KMS-11 (cell line): ENCODE data around the gene SPRED1.

Experiments
- H2AFZ ChIP-seq: fragments of 200-600 bp; sonication (generic); 2 replicates; pipeline ENCODE4 v1.6.1; 2016; ENCODE audit warnings: antibody characterized with exemption, mixed run types, low read depth
- H3K27ac ChIP-seq: fragments of 200-600 bp; sonication (generic); 2 replicates; pipeline ENCODE4 v1.6.1; 2016; ENCODE audit warnings: mild to moderate bottlenecking, mixed run types
- H3K27me3 ChIP-seq: fragments of 200-600 bp; sonication (generic); 2 replicates; pipeline ENCODE4 v1.6.1; 2017; ENCODE audit warnings: mild to moderate bottlenecking, low read depth, mixed run types, moderate library complexity; ENCODE audit not compliant: insufficient read depth
- H3K36me3 ChIP-seq: fragments of 200-600 bp; sonication (generic); 2 replicates; pipeline ENCODE4 v1.6.1; 2017; ENCODE audit warnings: mild to moderate bottlenecking, mixed run types; ENCODE audit not compliant: insufficient read depth
- H3K4me1 ChIP-seq: fragments of 200-600 bp; sonication (generic); 2 replicates; pipeline ENCODE4 v1.6.1; 2016; ENCODE audit warnings: mild to moderate bottlenecking, low read depth, mixed run types; ENCODE audit not compliant: poor library complexity, severe bottlenecking
- H3K4me2 ChIP-seq: fragments of 200-600 bp; sonication (generic); 2 replicates; pipeline ENCODE4 v1.7.0; 2016; ENCODE audit warnings: mild to moderate bottlenecking, mixed run types
- H3K4me3 ChIP-seq: fragments of 200-600 bp; sonication (generic); IDR thresholded peaks from 2 replicates; pipeline ENCODE4 v1.6.1; 2017; ENCODE audit warnings: low read depth, low read length, mixed read lengths; ENCODE audit not compliant: insufficient read depth
- H3K79me2 ChIP-seq: fragments of 200-600 bp; sonication (generic); 2 replicates; pipeline ENCODE4 v1.6.1; 2016; ENCODE audit warnings: low read depth, mixed run types; ENCODE audit not compliant: insufficient read depth
- H3K9ac ChIP-seq: fragments of 200-600 bp; sonication (generic); 2 replicates; pipeline ENCODE4 v1.6.1; 2016; ENCODE audit warnings: mild to moderate bottlenecking, mixed run types
- H4K20me1 ChIP-seq: fragments of 200-600 bp; sonication (generic); 2 replicates; pipeline ENCODE4 v1.6.1; 2016; ENCODE audit warnings: mild to moderate bottlenecking, mixed run types; ENCODE audit not compliant: insufficient read depth
- CTCF ChIP-seq: fragments of 200-600 bp; sonication (generic); conservative IDR thresholded peaks from 2 replicates; pipeline ENCODE4 v1.6.1; 2017; ENCODE audit warnings: low read depth, mild to moderate bottlenecking, antibody characterized with exemption, low read length, moderate library complexity, mixed read lengths

Gene SPRED1

GRCh38 chr15:38307251-38307650, 54.6 kb downstream of the SPRED1 start:
- H3K27ac ChIP-seq = no peak overlapping the region
- H2AFZ ChIP-seq = no peak overlapping the region
- H3K4me1 ChIP-seq = peaks cover 18% of the 10 kb centered on the region
- H3K4me2 ChIP-seq = no peak overlapping the region
- H3K4me3 ChIP-seq = no peak overlapping the region
- H3K36me3 ChIP-seq = no peaks in the 10 kb centered on the region
- no peaks in the 10 kb centered on the region for H3K79me2 ChIP-seq
- H3K27me3 ChIP-seq = no peaks in the 10 kb centered on the region
- H4K20me1 ChIP-seq = no peaks in the 10 kb centered on the region
- TF ChIP-seq CTCF = no peak
- H3K9ac ChIP-seq = no peak overlapping the region

- Histone ChIP-seq H3K27ac (no peak overlapping the region), H3K27me3 (no peaks in the 10 kb centered on the region), H3K4me2 (no peak overlapping the region), H3K36me3 (no peaks in the 10 kb centered on the region), H2AFZ (no peak overlapping the region), H3K4me3 (no peak overlapping the region), H3K4me1 (peaks cover 14% of the 10 kb centered on the region), H4K20me1 (no peaks in the 10 kb centered on the region), H3K79me2 (no peaks in the 10 kb centered on the region), H3K9ac (no peak overlapping the region)
- no peak for TF ChIP-seq CTCF
Observed at GRCh38 chr15:38307861-38308641, 55.4 kb downstream of the SPRED1 start.

GRCh38 chr15:38308797-38309196, 56.2 kb downstream of the SPRED1 start:
- TF ChIP-seq CTCF = no peak
- Histone ChIP-seq H4K20me1 (no peaks in the 10 kb centered on the region), H3K27ac (no peak overlapping the region), H2AFZ (no peak overlapping the region), H3K36me3 (no peaks in the 10 kb centered on the region), H3K27me3 (no peaks in the 10 kb centered on the region), H3K79me2 (no peaks in the 10 kb centered on the region), H3K9ac (no peak overlapping the region), H3K4me2 (no peak overlapping the region), H3K4me1 (peaks cover 14% of the 10 kb centered on the region), H3K4me3 (no peak overlapping the region)

GRCh38 chr15:38312190-38312589, 59.6 kb downstream of the SPRED1 start:
- H4K20me1 ChIP-seq = no peaks in the 10 kb centered on the region
- no peaks in the 10 kb centered on the region for H3K36me3 ChIP-seq
- no peak overlapping the region for H3K9ac ChIP-seq
- no peak overlapping the region for H3K4me3 ChIP-seq
- no peak for TF ChIP-seq CTCF
- H3K27me3 ChIP-seq = no peaks in the 10 kb centered on the region
- H3K4me1 ChIP-seq = peaks cover 14% of the 10 kb centered on the region
- H3K4me2 ChIP-seq = no peak overlapping the region
- no peaks in the 10 kb centered on the region; the same call in 1 of the 2 replicates for H3K79me2 ChIP-seq
- no peak overlapping the region for H2AFZ ChIP-seq
- no peak overlapping the region for H3K27ac ChIP-seq
